GM21825 (cell line): ENCODE results near the gene KLHL7.
"Not testable (repeated sequence)": the region's sequence is repeated elsewhere in the genome, so short reads cannot be mapped to it uniquely, and the experiment has no call there.

Source experiments
- ATAC-seq: cut with Tn5 transposase; IDR thresholded peaks from one replicate; pipeline ENCODE4 v1.9.1; 2021; ENCODE audit warnings: mild to moderate bottlenecking, moderate library complexity; ENCODE audit not compliant: unreplicated experiment

KLHL7 gene

GRCh38 chr7:23106823-23107663 is 1.5 kb downstream of the KLHL7 start:
- no peak for ATAC-seq

- no peak for ATAC-seq
Observed at GRCh38 chr7:23107781-23108180, 2.2 kb downstream of the KLHL7 start.

GRCh38 chr7:23108995-23109394 is 3.4 kb downstream of the KLHL7 start:
- no peak for ATAC-seq

GRCh38 chr7:23109470-23109869 is 3.9 kb downstream of the KLHL7 start:
- no peak for ATAC-seq

- ATAC-seq: no peak
Observed at GRCh38 chr7:23114896-23115295, 9.3 kb downstream of the KLHL7 start.

GRCh38 chr7:23115991-23116390 is 10.4 kb downstream of the KLHL7 start:
- ATAC-seq: no peak

GRCh38 chr7:23117841-23118240 is 12.3 kb downstream of the KLHL7 start:
- ATAC-seq: no peak

GRCh38 chr7:23120106-23120505 is 14.5 kb downstream of the KLHL7 start:
- no peak for ATAC-seq

GRCh38 chr7:23121165-23121564 is 15.6 kb downstream of the KLHL7 start:
- no peak for ATAC-seq

GRCh38 chr7:23123007-23123406 is 17.4 kb downstream of the KLHL7 start:
- ATAC-seq: no peak

GRCh38 chr7:23123465-23123864 is 17.9 kb downstream of the KLHL7 start:
- no peak for ATAC-seq

- ATAC-seq: no peak
Observed at GRCh38 chr7:23129036-23129435, 23.5 kb downstream of the KLHL7 start.

GRCh38 chr7:23131799-23132198 is 26.2 kb downstream of the KLHL7 start:
- not testable (repeated sequence) for ATAC-seq

GRCh38 chr7:23133797-23134196 is 28.2 kb downstream of the KLHL7 start:
- ATAC-seq: no peak

GRCh38 chr7:23135755-23136154 is 30.2 kb downstream of the KLHL7 start:
- no peak for ATAC-seq

- no peak for ATAC-seq
Observed at GRCh38 chr7:23136216-23136615, 30.6 kb downstream of the KLHL7 start.

- no peak for ATAC-seq
Observed at GRCh38 chr7:23157679-23158078, 52.1 kb downstream of the KLHL7 start.

GRCh38 chr7:23158546-23158945 is 53.0 kb downstream of the KLHL7 start:
- no peak for ATAC-seq

- ATAC-seq: no peak
Observed at GRCh38 chr7:23161482-23161881, 55.9 kb downstream of the KLHL7 start.

- ATAC-seq: no peak
Observed at GRCh38 chr7:23164846-23165245, 59.3 kb downstream of the KLHL7 start.

GRCh38 chr7:23165316-23165715 is 59.7 kb downstream of the KLHL7 start:
- no peak for ATAC-seq

- ATAC-seq: no peak
Observed at GRCh38 chr7:23167691-23168090, 62.1 kb downstream of the KLHL7 start.
